ENCODE measurements around the gene COBL.
"Not testable (repeated sequence)": the region's sequence is repeated elsewhere in the genome, so short reads cannot be mapped to it uniquely, and the experiment has no call there.

COBL gene

GRCh38 chr7:50994753-50995319, 321.8 kb downstream of the COBL start:
- DNase-seq (ENCODE audit: low read depth) = no peak

DNA sequence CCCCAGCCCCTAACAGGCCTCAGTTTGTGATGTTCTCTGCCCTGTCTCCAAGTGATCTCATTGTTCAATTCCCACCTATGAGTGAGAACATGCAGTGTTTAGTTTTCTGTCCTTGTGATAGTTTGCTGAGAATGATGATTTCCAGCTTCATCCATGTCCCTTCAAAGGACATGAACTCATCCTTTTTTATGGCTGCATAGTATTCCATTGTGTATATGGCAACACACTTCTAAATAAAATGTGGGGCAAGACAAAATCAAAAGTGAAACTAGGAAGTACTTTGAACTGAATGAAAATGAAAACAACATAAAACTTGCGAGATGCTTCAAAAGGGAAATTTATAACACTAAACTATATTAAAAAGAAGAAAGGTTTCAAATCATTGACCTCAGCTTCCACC, 326.4 kb downstream of the COBL start:
- DNase-seq (ENCODE audit: low read depth) = not testable (repeated sequence)

- DNase-seq (ENCODE audit: low read depth) = no peak
Observed at GRCh38 chr7:50988988-50989387, 327.6 kb downstream of the COBL start.

- no peak for DNase-seq (ENCODE audit: low read depth)
Observed at GRCh38 chr7:50988465-50988864, 328.1 kb downstream of the COBL start.

GRCh38 chr7:50985096-50985495, 331.5 kb downstream of the COBL start:
- DNase-seq (ENCODE audit: low read depth) = no peak

- DNase-seq (ENCODE audit: low read depth) = no peak
Observed at GRCh38 chr7:50983850-50984249, 332.8 kb downstream of the COBL start.

GRCh38 chr7:50982626-50983025, 334.0 kb downstream of the COBL start:
- DNase-seq (ENCODE audit: low read depth) = no peak

- DNase-seq (ENCODE audit: low read depth) = no peak
Observed at GRCh38 chr7:50981743-50982142, 334.9 kb downstream of the COBL start.

DNA sequence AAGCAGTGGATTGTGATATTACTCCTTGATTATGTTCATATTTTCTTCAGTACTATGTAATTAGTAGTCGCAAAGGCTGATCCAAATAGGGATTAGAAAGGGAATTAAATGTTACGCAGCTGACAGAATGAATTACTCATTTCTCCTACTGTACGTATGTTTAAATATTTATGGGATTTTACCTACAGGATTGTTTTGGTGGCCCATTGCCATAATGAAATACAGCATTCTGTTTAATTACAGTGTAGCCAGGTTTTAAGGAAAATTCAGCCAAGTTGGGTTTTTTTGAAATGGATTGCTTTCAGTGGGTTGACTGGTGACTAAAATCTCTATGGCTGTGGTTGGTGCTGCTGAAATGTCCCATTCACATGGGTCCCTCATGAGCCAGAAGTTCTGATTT, 336.2 kb downstream of the COBL start:
- no peak for DNase-seq (ENCODE audit: low read depth)

- DNase-seq (ENCODE audit: low read depth) = peak; percentile 20
Observed at GRCh38 chr7:50978633-50979215, 337.9 kb downstream of the COBL start.

DNA sequence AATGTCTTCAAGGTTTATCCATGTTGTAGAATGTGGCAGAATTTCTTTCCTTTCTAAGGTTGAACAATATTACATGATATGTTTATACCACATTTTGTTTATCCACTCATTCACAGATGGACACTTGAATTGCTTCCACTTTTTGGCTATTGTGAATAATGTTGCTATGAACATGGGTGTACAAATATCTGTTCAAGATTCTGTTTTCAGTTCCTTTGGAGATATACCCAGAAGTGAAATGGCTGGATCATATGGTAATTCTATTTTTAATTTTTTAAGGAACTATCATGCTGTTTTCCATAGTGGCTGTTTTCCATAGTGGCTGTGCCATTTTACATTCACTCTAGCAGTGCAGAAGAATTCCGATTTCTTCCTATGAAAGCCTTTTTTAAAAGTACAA, 339.2 kb downstream of the COBL start:
- no peak for DNase-seq (ENCODE audit: low read depth)

GRCh38 chr7:50976064-50976463, 340.5 kb downstream of the COBL start:
- no peak for DNase-seq (ENCODE audit: low read depth)

- no peak for DNase-seq (ENCODE audit: low read depth)
Observed at GRCh38 chr7:50974240-50974639, 342.4 kb downstream of the COBL start.

GRCh38 chr7:50973814-50974213, 342.8 kb downstream of the COBL start:
- no peak for DNase-seq (ENCODE audit: low read depth)

- no peak for DNase-seq (ENCODE audit: low read depth)
Observed at GRCh38 chr7:50970092-50970491, 346.5 kb downstream of the COBL start.
